Cardiac muscle cell (in vitro differentiated cells and primary cell): ENCODE measurements around the gene IL3RA. TPM values are rescaled to one million over a fixed set of nuclear protein-coding genes. Genes with fewer than 3 reads are reported as not detected.

Experiments
- DNase-seq, 2 donors: peaks; one replicate each; pipeline versions ENCODE4 v3.0.0 to v3.0.0-alpha.2; 2010 to 2017; ENCODE audit warnings: low read depth in 1 of 2, low spot score in 1 of 2
- H3K27ac ChIP-seq: fragments of 200-600 bp; sonication (generic); 2 replicates; pipeline ENCODE4 v1.5.1; 2016
- H3K27me3 ChIP-seq: fragments of 200-600 bp; sonication (generic); 2 replicates; pipeline ENCODE4 v1.6.0; 2016; ENCODE audit warnings: control low read depth
- H3K36me3 ChIP-seq: fragments of 200-600 bp; sonication (generic); 2 replicates; pipeline ENCODE4 v1.5.1; 2016; ENCODE audit warnings: control low read depth
- H3K4me1 ChIP-seq: fragments of 200-600 bp; sonication (generic); 2 replicates; pipeline ENCODE4 v1.8.1; 2017; ENCODE audit warnings: low read depth, mild to moderate bottlenecking, mixed run types
- H3K4me3 ChIP-seq: fragments of 200-600 bp; sonication (generic); 2 replicates; pipeline ENCODE4 v1.5.1; 2016; ENCODE audit warnings: mild to moderate bottlenecking
- H3K9me3 ChIP-seq: fragments of 200-600 bp; sonication (generic); 2 replicates; pipeline ENCODE4 v1.5.1; 2017; ENCODE audit warnings: low read depth, mild to moderate bottlenecking, control low read depth
- polyA plus RNA-seq: library from polyadenylated mRNA; unstranded; fragments of >200 nt; fragmentation: Nextera tagmentation; extraction: Ambion mirVana; gene quantifications from 2 replicates; pipeline ENCODE4 v1.2.1, GENCODE V29; 2016
- total RNA-seq: library from RNA; depleted of rRNA; stranded (reverse); fragments of >200 nt; gene quantifications from 2 replicates; pipeline ENCODE4 v1.2.3, GENCODE V29; 2016
- TF ChIP-seq, protein P1 (sequence below): IDR thresholded peaks from 2 replicates; pipeline ENCODE4 v1.5.1; 2012; ENCODE audit warnings: low read depth, mild to moderate bottlenecking, low read length

Gene IL3RA
- total RNA-seq (0.11 TPM in 1 of 2 replicates, not detected in the other), polyA plus RNA-seq (3.4 and 5.3 TPM in 2 replicates)

GRCh38 chrX:1336331-1336943 is at the start of gene IL3RA:
TSS of gene IL3RA (plus strand) at chrX:1336785. CDS start at chrX:1341766, 4,981 bp downstream.
- Histone ChIP-seq H3K27me3 (no peaks in the 10 kb centered on the region), H3K4me3 (no peak within 1 kb of the TSS), H3K4me1 (no peaks in the 10 kb centered on the region), H3K36me3 (peaks cover 4% of the 10 kb centered on the region), H3K9me3 (no peaks in the 10 kb centered on the region), H3K27ac (peak within 1 kb of the TSS; percentile 67)
- TF ChIP-seq, protein P1, sequence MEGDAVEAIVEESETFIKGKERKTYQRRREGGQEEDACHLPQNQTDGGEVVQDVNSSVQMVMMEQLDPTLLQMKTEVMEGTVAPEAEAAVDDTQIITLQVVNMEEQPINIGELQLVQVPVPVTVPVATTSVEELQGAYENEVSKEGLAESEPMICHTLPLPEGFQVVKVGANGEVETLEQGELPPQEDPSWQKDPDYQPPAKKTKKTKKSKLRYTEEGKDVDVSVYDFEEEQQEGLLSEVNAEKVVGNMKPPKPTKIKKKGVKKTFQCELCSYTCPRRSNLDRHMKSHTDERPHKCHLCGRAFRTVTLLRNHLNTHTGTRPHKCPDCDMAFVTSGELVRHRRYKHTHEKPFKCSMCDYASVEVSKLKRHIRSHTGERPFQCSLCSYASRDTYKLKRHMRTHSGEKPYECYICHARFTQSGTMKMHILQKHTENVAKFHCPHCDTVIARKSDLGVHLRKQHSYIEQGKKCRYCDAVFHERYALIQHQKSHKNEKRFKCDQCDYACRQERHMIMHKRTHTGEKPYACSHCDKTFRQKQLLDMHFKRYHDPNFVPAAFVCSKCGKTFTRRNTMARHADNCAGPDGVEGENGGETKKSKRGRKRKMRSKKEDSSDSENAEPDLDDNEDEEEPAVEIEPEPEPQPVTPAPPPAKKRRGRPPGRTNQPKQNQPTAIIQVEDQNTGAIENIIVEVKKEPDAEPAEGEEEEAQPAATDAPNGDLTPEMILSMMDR = no peak
- DNase-seq = peak; percentile 18 to 31

GRCh38 chrX:1289535-1289934 is 47.0 kb upstream of the IL3RA start:
- H3K4me1 ChIP-seq = no peaks in the 10 kb centered on the region
- no peaks in the 10 kb centered on the region for H3K36me3 ChIP-seq
- no peak for DNase-seq
- no peaks in the 10 kb centered on the region for H3K9me3 ChIP-seq
- no peaks in the 10 kb centered on the region for H3K27me3 ChIP-seq
- TF ChIP-seq, protein P1 = no peak
- no peak overlapping the region for H3K4me3 ChIP-seq
- no peak overlapping the region for H3K27ac ChIP-seq

- TF ChIP-seq, protein P1 = no peak
- H3K27me3 ChIP-seq = no peaks in the 10 kb centered on the region
Observed at GRCh38 chrX:1291110-1291740, 45.4 kb upstream of the IL3RA start.

DNA sequence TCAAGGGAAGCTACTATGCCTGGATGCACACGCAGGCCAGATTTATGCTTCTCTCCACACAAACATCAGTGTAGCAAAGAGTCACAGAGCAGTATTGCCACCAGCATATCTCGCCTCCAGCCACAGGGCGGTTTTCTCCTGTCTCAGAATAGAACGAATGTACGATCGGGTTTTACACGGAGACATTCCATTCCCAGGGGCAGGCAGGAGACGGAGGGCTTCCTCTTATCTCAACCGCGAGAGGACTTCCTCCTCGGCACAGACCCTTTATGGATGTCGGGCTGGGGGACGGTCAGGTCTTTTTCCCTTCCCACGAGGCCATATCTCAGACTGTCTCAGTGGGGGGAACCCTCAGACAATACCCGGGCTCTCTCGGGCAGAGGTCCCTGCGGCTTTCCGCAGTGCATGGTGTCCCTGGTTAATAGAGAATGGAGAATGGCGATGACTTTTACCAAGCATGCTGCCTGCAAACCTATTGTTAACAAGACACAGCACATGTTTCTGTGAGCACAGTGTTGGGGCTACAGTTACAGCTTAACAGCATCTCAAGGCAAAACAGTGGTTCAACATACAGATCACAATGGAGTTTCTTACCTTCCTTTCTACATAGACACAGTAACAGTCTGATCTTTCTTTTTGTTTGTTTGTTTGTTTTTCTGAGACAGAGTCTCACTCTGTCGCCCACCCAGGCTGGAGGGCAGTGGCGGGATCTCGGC is 43.9 kb upstream of the IL3RA start:
- DNase-seq = peak in 1 of 2 donors; percentile 62
- TF ChIP-seq, protein P1 = no peak
- Histone ChIP-seq H3K9me3 (no peaks in the 10 kb centered on the region), H3K4me1 (no peaks in the 10 kb centered on the region), H3K36me3 (no peaks in the 10 kb centered on the region), H3K27ac (peak overlapping the region; percentile 91), H3K4me3 (no peak overlapping the region), H3K27me3 (no peaks in the 10 kb centered on the region)

More at GRCh38 chrX:1291110-1291740, 45.4 kb upstream of the IL3RA start:
- no peak for DNase-seq
- H3K4me3 ChIP-seq = no peak overlapping the region
- H3K36me3 ChIP-seq = no peaks in the 10 kb centered on the region
- H3K27ac ChIP-seq = no peak overlapping the region
- H3K9me3 ChIP-seq = no peaks in the 10 kb centered on the region
- H3K4me1 ChIP-seq = no peaks in the 10 kb centered on the region

- TF ChIP-seq, protein P1 = no peak
- H3K4me1 ChIP-seq = no peaks in the 10 kb centered on the region
- no peak overlapping the region for H3K4me3 ChIP-seq
- no peaks in the 10 kb centered on the region for H3K9me3 ChIP-seq
- no peaks in the 10 kb centered on the region for H3K27me3 ChIP-seq
- no peak for DNase-seq
- H3K36me3 ChIP-seq = no peaks in the 10 kb centered on the region
- no peak overlapping the region for H3K27ac ChIP-seq
Observed at GRCh38 chrX:1294301-1295067, 42.1 kb upstream of the IL3RA start.
